CD1c-positive myeloid dendritic cell (primary cell): Measurements from ENCODE around the gene JAZF1.
A peak's percentile ranks its signal among the peaks of the same experiment; 100 is the strongest.

Experiments used
- DNase-seq: peaks from one replicate; pipeline ENCODE4 v3.0.0-alpha.2; 2016; ENCODE audit errors: extremely low spot score

JAZF1 gene

DNA sequence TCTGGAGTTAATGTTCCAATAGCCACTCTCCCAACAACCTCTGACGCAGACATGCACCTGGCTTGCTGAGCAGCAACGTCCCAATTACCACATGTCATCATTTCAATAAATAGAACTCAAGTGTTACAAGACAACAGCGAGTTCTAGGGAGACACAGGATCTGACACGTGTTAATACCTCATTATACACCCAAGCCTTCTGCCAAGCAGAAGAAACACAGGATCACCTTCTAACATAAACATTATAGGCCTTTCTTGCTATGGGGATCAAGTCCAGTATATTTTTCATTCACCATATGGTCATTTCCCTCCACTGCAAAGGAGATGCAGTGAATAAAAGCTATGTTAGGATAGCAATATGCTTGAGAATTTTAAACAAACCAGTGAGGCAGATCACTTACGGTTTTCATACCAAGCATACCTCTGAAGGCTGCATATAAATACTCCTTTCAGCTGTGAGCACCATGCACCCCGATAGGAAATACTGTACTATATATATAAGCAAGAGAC, 74.2 kb downstream of the JAZF1 start:
- no peak for DNase-seq

DNA sequence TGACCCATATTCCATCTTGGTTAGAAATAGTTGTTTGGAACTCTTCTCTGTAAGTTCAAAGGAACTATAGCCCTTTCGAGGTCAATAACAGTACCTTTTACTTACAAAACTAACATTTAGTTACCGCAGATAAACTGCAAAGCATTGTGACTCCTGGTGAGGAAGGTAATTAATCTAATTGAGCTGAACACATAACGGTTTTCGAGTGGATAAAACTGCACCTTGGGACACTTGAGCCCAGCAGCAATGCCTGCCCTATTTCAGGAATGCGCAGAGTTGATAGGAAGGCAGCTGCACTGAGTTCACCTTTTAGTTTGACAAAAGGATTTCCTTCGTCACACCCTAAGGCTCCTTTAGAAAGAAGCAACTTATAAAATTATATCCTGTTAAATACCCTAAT, 75.4 kb downstream of the JAZF1 start:
- DNase-seq: no peak

DNA sequence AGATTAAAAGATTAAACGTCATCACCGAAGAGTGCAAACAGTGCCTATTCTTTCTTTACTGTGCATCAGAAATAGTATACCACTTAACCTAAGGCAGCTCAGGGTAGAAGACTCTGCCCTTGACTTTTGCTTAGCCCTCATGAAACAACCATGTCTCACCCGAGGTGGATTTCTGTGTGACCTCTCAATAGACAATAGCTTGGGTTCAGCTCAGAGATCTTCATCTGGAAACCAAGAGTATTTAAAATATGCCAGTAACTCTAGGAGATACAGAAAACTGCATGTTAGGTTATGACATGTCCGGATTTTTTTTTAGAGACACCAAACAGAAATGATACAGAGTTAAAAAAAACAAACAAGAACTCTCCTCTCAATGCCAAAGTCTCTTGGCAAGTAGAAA, 75.8 kb downstream of the JAZF1 start:
- DNase-seq: no peak

DNA sequence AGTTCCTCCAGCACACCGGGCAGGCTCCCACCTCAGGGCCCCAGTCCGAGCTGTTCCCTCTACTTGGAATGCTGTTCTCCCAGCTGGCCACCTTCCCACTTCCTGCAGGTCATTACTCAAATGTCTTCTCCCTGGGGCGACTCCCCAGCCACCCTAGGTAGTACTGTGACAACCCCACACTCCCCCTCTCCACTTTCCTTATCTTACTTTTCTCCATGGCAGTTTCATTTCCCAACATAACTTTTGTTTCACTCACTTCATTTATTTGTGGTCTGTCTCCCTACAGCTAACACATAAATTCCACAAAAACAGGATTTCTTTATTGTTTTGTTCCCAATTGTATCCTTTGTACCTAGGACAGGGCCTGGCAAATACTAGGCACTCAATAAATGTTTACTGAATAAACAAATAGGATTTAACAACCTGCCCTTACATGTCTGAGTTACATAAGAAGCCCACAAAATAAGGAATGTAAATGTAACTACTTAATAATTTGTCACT, 76.5 kb downstream of the JAZF1 start:
- DNase-seq: no peak

DNA sequence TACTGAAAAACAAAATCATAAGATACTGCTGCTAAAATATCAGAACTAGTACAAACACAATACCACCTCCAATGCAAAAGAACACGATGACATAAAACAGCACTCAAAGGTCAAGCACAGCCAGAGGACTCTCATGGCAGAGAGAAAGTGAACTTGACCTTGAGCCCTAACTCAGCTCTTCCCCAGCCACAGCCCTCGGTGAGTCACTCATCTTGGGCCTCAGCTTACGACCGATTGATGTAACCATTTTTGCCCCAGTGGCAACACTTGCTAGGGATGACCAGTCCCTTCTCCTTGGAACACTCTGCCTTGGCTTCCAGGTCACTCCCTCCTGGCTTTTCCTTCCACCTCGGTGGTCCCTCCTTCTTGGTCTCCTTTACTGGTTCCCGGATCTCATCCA, 77.8 kb downstream of the JAZF1 start:
- DNase-seq: peak; percentile 53

DNA sequence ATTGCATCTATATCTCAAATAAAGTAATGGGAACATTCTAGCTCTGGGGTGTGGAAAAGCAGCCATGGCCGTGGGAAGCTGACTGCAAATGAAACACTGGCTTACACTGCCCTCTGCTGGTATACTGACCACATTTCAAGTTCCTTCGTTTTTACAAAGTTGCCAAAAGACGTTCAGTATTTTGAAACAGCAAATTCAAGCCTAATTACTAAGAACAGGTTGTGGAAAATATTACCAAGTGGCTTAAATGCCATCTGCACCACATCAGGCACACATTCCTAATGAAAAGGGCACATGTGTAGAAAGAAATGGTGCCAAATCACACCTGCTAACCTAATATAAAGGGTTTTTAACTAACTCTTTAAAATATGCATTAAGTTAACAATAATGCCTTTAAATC, 83.9 kb downstream of the JAZF1 start:
- DNase-seq: peak; percentile 76

DNA sequence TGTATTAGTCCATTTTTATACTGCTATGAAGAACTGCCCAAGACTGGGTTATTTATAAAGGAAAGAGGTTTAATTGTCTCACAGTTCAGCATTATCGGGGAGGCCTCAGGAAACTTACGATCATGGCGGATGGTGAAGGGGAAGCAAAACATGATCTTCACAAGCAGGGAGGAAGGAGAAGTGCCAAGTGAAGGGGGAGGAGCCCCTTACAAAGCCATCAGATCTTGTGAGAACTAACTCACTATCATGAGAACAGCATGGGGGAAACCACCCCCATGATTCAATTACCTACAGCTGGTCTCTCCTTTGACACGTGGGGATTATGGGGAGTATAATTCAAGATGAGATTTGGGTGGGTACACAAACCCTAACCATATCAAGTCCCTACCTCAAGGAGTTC, 85.4 kb downstream of the JAZF1 start:
- DNase-seq: peak; percentile 27

DNA sequence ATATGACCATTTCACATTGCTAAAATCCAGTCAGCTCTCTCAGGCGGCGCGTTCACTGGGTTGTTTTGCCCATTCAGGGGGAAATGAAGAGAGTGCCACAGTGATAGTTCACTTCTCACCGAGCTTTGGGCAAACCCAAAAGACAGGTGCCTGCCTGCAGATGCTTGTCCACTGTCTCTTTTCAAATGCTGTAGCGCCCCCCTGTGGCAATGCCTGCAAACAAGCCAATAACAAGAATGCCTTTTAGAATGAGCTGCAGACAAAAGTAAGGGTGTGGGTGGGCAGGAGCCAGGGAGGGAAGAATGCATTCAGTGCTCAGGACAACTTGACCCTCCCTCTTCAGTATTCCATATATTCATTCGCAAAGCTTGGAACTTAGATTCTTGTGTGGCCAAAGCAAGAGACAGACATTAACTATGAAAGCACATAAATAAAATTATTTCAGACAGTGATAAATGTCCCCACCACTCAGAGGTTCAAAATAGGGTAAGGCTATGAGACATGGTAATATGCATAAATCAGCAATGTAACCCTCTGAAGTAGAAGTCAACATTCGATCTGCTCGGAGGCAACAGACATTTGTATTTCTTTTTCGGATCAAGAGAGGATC, 86.9 kb downstream of the JAZF1 start:
- peak; percentile 72 for DNase-seq

DNA sequence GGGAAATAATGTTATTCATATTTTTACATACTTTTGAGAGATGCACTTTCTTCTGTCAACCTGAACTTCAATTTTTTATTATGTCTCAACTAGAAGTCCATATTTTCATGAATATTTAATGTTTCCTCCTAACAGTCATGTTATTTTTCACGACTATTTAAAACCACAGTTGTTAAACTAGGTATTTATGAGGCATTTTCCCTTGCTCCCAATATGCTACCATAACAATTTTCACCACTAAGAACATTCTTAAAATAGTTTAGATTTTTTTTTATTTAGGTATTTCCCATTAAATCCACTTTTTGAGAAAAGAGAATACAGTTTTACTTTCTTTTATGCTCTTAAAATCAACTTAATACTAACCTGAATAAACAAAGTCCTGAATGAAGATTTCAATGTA, 89.4 kb downstream of the JAZF1 start:
- DNase-seq: no peak

DNA sequence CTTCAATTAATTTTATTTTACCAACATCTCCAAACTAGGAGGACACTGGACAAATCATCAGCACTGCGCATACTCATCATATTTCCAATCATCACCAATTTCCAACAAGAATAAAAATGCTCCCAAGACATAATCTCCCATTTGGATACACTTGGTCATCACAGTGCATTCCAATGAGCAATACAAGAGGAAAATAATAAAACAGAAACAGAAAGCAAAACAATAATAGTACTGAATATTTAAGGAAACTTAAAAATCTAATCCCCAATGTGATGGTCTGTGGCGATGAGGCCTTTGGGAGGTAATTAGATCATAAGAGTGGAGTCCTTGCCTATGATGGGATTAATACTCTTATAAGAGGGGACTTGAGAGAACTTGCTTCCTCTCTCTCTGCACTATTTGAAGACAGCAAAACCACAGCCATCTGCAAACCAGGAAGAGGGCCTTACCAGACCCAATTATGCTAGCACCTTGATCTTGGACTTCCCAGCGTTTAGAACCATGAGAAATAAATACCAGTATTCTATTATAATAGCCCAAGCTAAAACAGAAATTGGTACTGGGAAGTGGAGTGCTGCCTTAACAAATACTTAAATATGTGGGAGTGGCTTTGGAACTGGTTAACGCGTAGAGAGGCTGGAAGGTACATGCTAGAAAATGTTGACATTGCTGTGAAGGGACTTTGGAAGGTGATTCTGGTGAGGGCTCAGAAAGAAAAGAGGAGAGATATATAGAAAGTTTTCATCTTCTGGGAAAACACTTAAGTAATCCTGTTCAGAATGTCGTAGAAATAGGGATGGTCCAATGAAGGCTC, 91.5 kb downstream of the JAZF1 start:
- no peak for DNase-seq

DNA sequence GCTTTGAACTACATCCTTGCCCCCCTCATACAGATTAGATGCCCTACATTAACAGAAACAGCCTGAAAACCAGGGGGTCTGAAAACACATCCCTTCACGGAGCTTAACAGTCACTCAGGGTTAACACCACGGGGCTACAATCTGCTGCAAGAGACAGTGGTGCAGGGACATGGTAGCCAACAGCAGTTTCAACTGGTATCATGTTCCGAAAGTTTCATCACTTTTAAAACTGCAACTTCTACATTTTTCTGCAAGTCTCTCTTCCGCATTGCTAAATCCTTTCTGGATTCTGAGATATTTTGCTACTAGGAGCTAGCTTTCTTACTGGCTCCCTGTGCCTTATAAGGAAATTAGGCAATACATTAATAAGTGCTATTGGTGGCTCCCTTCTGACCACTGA, 92.6 kb downstream of the JAZF1 start:
- peak; percentile 79 for DNase-seq

DNA sequence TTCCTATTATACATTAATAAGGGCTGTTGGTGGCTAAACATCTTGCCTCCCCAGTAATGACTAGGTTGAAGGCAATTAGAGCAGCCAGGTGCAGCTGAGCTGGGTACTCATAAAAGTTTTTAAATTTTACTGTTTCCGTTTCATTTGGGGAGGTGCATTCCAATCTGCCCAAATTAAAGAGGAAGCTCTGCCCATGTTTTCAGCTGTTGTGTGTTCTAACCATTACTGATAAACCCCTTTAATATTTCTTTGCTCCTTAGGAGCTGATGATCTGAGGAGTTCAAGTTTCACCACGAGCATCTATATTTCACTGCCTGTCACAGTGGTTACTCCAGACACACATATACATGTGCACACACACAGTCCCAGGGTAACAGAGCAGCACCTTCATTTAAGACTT, 94.4 kb downstream of the JAZF1 start:
- DNase-seq: no peak

DNA sequence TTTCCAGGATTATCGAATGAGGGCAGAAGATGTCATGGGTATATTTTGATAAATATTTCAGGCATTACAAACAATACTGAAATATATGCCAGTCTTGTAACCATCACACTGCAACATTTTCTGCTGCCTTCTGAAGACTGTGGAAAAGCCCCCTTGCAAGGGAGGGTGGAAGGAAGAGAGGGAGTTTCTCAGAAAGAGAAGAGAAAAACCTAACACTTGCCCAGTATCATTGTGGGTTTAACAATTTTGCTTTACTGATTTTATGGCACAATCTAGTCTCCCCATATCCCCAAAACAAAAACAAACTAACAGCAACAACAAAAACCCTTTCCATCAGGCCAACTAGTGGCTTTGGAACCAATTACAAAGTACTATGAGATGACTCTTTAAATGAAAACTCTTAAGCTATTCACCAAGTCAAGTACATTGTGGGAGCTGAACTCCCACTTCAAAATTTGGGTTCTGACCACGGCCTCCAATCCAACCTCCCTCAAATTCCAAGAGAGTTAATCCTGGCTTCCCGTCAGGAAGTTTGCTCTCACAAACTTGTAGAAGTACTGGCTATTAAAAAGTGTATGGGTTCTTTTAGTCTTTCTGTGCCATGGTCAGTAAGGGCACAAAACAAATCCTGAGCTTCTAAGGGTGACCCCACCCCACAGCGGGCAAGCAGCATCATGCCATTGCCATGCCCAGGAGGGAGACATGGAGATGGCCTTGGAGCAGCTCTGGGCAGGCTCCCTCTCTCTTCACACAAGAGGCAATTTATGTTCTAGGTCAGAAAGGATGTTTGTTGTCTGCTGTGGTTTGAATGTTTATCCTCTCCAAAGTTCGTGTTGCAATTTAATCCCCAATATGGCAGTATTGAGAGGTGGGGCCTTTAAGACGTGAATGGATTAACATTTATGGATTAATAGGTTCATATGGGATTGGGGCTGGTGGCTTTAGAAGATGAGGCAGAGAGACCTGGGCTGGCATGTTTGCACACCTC, 96.3 kb downstream of the JAZF1 start:
- no peak for DNase-seq

DNA sequence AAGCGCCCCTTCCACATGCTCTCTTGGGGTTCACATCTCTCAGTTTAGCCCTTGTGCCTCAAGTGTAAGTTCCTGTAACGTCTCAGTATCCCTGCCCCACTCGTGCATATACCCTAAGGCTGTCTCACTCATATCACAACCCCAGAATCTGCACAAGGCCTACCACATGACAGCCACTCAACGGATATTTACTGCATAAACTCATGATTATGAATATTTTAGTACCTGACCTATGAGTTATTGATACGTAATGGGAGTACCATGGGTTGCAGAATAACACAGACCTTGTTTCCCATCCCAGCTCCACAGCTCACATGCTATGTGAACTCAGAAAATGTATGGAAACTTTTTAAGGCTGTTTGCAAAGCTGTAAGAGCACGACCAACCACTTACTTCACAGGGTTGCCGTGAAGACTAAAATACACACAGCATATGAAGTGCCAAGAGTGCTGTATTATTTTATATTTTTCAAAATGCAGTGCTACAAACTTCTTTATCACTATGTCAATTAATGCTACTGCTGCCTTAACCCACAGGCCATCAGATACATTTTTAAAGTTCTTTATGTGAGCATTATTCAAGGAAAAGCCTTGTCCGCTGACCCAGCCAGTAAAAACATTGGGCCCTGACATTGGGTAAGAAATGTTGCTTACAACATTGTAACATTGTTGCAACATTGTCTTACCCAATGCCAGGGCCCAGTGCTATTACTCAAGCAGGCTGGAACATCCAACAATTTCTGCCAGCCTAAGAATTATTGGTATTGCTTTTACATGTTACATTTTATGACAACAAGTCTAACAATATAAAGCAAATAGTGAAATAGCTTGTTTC, 97.2 kb downstream of the JAZF1 start:
- DNase-seq: peak; percentile 73

DNA sequence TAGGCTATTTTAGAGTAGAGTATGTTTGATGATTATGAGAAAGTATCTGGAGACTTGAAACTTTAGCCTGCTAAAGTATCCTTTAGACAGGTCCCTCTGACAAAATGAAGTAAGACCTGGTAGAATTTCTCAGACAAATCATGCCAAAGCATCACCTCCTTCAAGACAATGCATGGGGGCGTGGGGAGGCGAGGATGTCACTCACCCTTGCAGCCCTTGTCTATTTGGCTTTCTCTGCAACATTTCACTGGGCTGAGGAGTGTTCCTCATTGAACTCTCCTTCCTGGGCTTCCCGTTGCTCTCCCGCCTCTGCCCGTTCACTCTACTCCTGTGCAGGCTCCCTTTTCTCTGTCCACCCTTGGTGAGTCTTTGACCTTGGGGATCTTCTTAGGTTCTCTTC, 98.5 kb downstream of the JAZF1 start:
- no peak for DNase-seq

DNA sequence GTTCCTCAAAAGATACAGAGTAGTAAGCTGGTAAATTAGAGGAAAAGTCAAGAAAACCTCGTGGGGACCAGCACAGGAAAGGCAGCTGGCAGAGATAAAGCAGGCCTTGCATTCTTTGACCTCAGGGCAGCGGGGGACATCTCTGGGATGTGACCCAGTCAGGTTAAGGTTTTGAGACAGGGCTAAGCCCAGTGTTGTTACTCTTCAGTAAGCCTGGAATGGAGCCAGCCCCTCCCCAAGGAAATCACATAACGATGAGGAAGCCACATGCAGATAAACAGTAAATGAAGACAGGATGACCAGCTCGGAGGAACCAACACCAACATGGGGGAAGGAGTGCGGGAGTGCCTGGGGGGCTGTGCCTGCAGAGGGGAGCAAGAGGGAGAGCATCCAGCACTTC, 99.6 kb downstream of the JAZF1 start:
- no peak for DNase-seq

DNA sequence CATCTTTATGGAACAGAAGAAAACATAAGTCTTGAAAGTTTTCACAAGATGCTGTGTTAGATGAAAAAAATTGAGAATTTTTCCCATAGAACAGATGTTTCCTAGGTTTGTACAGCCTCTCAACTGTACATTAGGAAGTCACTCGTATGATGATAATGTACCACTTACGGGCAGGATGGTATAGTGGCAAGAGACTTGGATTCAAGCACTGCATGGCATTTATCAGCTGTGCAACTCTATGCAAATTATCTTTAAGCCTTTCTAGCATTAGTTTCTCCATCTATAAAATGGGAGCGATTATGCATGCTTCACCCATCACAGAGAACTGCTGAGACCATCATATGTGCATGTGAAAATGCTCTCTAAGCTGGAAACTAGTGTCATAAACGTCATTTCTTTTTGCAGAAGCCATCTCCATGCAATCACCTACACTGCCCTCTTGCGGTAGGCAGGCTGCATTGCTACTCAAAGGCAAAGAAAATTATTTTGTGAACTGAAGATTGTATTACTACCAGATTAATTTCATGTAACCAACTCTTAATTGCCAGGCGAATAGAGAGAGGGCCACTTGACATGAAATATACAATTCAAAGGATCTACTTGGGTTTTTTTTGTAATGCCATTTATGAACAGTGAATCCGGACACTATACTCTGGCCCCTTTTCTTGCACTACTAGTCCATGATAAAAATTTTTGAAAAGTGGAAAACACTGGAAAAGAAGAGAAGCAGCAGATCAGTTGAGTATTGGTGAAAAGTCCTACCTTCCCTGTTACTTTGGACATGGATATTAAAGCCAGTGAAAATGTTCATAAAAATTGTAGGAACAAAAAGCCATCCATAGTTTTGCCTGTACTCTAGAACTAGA, 102.3 kb downstream of the JAZF1 start:
- DNase-seq: peak; percentile 73

DNA sequence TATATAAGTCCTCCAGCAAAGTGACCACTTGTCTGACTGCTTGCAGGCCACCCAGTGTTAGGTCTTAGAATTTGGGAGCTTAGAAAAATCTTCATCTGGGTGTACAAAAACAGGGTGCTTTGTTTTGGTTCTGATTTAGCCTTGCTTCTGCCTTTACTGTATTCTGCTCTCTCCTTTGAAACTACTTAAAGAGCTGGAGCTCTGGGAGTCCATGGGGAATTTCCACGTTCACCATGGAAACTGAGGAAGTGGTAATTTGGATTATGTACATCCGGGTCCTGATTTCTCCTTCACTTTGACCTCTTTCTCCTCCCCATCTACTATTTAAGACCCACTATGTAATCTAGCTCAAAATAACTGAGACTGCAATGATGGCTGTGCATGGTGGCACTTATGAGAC, 103.0 kb downstream of the JAZF1 start:
- no peak for DNase-seq

DNA sequence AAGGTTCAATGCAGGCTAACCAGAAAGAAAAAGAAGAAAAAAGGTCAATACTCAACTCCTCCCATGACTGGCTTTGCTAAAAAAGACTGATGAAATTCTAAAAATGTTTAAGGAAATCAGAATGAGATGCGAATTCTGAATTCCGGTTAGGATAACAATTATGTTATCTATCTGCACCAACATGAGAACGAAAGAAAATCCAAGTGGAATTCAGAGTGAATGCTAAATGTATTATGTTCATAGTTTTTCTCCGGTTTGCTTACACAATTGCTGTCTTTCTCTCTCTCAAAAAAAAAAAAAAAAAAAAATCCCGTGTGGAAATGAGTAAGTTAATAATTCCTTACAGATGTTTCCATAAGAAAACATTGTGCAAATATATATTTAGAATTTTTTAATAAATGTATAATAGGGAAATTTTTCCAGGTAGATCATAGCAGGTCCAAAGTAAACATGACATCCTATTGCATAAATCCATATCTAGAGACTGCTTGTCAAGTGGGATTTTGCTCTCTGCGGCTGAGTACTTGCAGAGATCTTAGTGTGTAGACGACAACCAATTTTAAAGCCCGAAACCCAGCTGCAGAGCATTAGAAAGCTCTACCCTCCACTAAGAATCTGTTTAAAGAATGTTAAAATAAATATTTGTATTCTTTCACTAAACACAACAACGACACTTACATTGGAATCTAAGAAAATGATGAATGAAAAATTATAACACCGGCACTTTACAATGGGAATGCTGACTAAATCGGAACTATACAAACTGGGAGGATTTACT, 104.0 kb downstream of the JAZF1 start:
- DNase-seq: no peak
